Aorta (tissue), 5 donors: Measurements from ENCODE around the gene DCTN3. TPM values are rescaled to one million over a fixed set of nuclear protein-coding genes. Genes with fewer than 3 reads are reported as not detected.

Source experiments
- ATAC-seq: fragments of 200-7000 bp; cut with Tn5 transposase; one replicate; pipeline ENCODE4 v1.9.1; 2022; ENCODE audit warnings: moderate library complexity; ENCODE audit not compliant: low FRiP score
- DNase-seq, 2 donors: peaks; one replicate each; pipeline ENCODE4 v3.0.0-alpha.2; 2020
- H3K27ac ChIP-seq, 2 donors: one replicate each; pipeline ENCODE4 v1.5.1; 2013; ENCODE audit warnings: low read length in 2 of 2, mild to moderate bottlenecking in 2 of 2, moderate library complexity in 2 of 2, control low read depth in 1 of 2, inconsistent platforms in 1 of 2, low read depth in 1 of 2
- H3K27me3 ChIP-seq, 2 donors: one replicate each; pipeline ENCODE4 v1.6.1; 2013; ENCODE audit warnings: control low read depth in 1 of 2, low read length in 1 of 2, mild to moderate bottlenecking in 1 of 2, moderate library complexity in 1 of 2; ENCODE audit not compliant: insufficient read depth in 2 of 2, control insufficient read depth in 1 of 2
- H3K36me3 ChIP-seq, 2 donors: one replicate each; pipeline ENCODE4 v1.6.1; 2013; ENCODE audit warnings: control low read depth in 1 of 2, low read length in 1 of 2, mild to moderate bottlenecking in 1 of 2; ENCODE audit not compliant: insufficient read depth in 2 of 2, control insufficient read depth in 1 of 2
- H3K4me1 ChIP-seq, 2 donors: one replicate each; pipeline ENCODE4 v1.6.1; 2013; ENCODE audit warnings: low read length in 2 of 2, control low read depth in 1 of 2, mild to moderate bottlenecking in 1 of 2, moderate library complexity in 1 of 2; ENCODE audit not compliant: insufficient read depth in 2 of 2, control insufficient read depth in 1 of 2
- H3K4me3 ChIP-seq, 2 donors: one replicate each; pipeline ENCODE4 v1.5.1; 2013; ENCODE audit warnings: low read length in 2 of 2, control low read depth in 1 of 2, mild to moderate bottlenecking in 1 of 2
- H3K9me3 ChIP-seq: one replicate; pipeline ENCODE4 v1.6.1; 2013; ENCODE audit warnings: mild to moderate bottlenecking, low read length; ENCODE audit not compliant: control insufficient read depth
- WGBS, 2 donors: extraction: QIAGEN DNeasy Blood & Tissue Kit; methylation state at CpG; one replicate each; pipeline ENCODE4 v1.1.7; 2013; 5-methylcytosine and 5-hydroxymethylcytosine counted together
- intact Hi-C, 2 donors: fragments of 100-400 bp; cut with DNase I; formaldehyde crosslinking; loops; one replicate each; pipeline versions ENCODE4 v1.14.2 to v1.15.0; 2022
- long read RNA-seq, 2 donors: library from polyadenylated mRNA; unstranded; transcript quantifications; one replicate each; pipeline ENCODE4 v2.0.0, GENCODE V29; 2020 to 2021
- polyA plus RNA-seq, 2 donors: library from polyadenylated mRNA; stranded (reverse); fragments of 200-250 nt; gene quantifications; one replicate each; pipeline ENCODE4 v1.2.3, GENCODE V29; 2013
- total RNA-seq, 2 donors: library from RNA; stranded (reverse); fragmentation: NEBNext Ultra II Directional; extraction: Animal tissue kit (Norgen Biotek cat#: 25700); gene quantifications; one replicate each; pipeline ENCODE4 v1.2.1, GENCODE V29; 2021
- donor health status: healthy with polysubstance abuse.
- donor health status: Bipolar disorder and iron deficiency.
- donor health status: DM: no; HTN: no; CAD: no.
- donor health status: DM: no; HTN: no; CAD: no.
- donor health status: DM: yes; HTN: yes; CAD: no.

Gene DCTN3
- total RNA-seq, result 10 to 100 TPM; 56.7 to 61.4 TPM
- 100 to 1,000 TPM; 106 to 111 TPM for polyA plus RNA-seq
- long read RNA-seq, donor 1, transcript DCTN3-201 (7 exons, 808 nt), result major isoform, 36 of 41 reads
- long read RNA-seq, donor 1, partial matches to known transcripts, result 2 of 41 reads
- long read RNA-seq, donor 1, other reads (novel, unspliced or antisense), result 2 of 41 reads
- long read RNA-seq, donor 2, transcript DCTN3-201 (7 exons, 808 nt), result major isoform, 20 of 22 reads
- long read RNA-seq, donor 2, partial matches to known transcripts, result 0 of 22 reads
- long read RNA-seq, donor 2, other reads (novel, unspliced or antisense), result 2 of 22 reads

DNA sequence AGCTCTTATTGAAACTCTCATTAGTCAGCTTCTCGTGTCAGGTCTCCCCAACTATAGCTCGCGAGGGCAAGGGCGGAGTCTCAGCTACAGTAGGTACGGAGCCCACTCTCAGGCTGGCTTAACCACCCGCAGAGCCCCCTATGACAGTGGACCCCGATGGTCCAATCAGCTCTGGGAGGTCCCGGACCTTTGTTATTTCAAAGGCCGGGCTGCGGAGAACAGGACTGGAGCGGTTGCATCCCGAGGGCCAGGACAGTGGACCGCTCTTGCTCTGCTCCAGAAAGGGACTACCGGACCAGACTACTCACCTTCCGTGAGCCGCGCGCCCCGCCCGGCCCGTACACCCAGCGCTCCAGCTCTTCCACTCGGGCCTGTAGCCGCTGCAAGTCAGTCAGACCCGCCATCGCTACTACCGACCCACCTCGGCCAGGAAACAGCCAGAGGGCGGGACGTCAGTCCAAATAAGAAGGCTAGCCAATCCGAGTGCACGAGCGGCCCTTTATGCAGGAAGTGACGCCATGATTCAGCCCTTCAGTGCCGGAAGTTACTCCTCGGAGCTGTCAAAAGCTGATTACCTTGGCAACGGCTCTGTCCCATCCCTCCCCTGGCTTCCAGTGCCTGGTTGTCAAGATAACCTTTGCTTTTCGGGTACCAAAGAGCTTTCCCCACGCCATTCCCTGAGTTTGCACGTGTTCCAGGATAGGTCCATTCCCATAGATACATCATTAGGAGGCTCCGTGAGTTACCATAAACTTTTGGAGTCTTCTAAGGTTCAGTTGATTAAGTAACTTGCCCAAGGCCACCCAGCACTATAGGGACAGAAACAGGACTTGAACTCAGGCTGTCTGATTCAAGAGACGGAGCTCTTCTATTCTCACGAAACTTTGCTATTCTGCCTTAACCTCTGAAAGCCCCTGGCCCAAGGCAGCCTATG is at the start of gene DCTN3:
TSS of gene DCTN3 (minus strand) at position 435 of the 934 bp plus-strand sequence. CDS start at position 404, 31 bp downstream.
- H3K27me3 ChIP-seq, result no peaks in the 10 kb centered on the region
- H3K36me3 ChIP-seq, result no peaks in the 10 kb centered on the region
- DNase-seq (peak; percentile 95), ATAC-seq (peak; percentile 95)
- WGBS, 2 donors, result 4% methylated on average over 43 of the region's 43 CpGs
- no peaks in the 10 kb centered on the region for H3K9me3 ChIP-seq
- H3K4me1 ChIP-seq, result no peaks in the 10 kb centered on the region
- peak within 1 kb of the TSS; percentile 43 to 49 for H3K4me3 ChIP-seq
- intact Hi-C loops, result no loop called here
- H3K27ac ChIP-seq, result no peak within 1 kb of the TSS

GRCh38 chr9:34665381-34666250 is 45.3 kb upstream of the DCTN3 start:
- ATAC-seq (peak; percentile 95), DNase-seq (peak; percentile 96 to 98)
- Histone ChIP-seq H3K9me3 (no peaks in the 10 kb centered on the region), H3K4me1 (no peaks in the 10 kb centered on the region), H3K4me3 (peak overlapping the region; percentile 55 to 73), H3K27me3 (no peaks in the 10 kb centered on the region), H3K36me3 (peaks cover 0 to 3% of the 10 kb centered on the region in 2 donors), H3K27ac (peak overlapping the region; percentile 25 to 96)
- intact Hi-C loops, result loop anchor here in 1 of 2 donors (2.0 to 10.0 kb wide), 3 partner anchors 35 to 409 kb away; partner anchors contain the start of genes FANCG and VCP
- WGBS, 2 donors, result 1% methylated on average over 45 to 55 of the region's 55 CpGs

GRCh38 chr9:34665067-34665380 is 44.7 kb upstream of the DCTN3 start:
- Histone ChIP-seq H3K9me3 (no peaks in the 10 kb centered on the region), H3K36me3 (peaks cover 0 to 3% of the 10 kb centered on the region in 2 donors), H3K27ac (peak overlapping the region in 1 of 2 donors; percentile 78), H3K27me3 (no peaks in the 10 kb centered on the region), H3K4me1 (no peaks in the 10 kb centered on the region), H3K4me3 (peak overlapping the region; percentile 18)
- ATAC-seq (peak; percentile 51), DNase-seq (no peak)
- 1 to 2% methylated on average over 19 to 26 of the region's 26 CpGs for WGBS, 2 donors
- intact Hi-C loops, result loop anchor here in 1 of 2 donors (10.0 kb wide), 2 partner anchors 330 to 410 kb away; partner anchors contain the start of genes FANCG and VCP

DNA sequence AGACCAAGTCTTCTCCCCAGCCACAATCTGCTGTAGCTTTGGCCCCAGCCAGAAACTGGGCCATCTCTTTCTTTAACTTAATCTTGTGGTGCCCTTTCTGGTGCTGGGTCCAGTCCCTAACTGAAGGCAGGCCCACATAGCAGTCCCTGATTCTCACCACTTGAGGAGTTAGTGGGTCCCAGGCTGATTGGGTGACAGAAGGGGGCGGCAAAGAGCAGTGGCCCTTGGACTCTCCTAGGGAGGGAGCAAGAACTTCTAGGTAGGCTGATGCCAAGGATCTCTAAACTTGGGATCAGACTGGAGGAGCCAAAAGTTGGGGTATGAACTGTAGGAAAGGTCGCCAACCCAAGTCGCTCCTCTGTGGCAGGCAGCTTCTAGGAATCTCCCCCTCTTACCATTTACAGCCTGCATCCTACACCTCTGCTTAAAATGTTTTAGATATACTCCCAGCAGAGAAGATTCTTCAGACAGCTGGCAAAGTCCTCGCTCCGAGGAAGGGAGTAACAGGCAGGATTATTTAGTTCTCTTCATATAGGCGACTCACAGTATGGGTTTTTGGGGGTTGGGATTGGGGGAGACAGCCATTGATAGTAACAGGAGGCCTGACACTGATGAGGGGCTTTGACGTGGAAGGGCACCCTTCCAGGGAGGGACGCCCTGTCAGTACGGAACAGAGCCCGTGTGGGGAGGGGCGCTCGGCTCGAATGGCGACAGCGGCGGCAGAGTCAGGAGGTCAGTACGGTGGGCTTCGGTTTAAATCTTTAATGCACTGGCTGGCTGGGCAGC is 44.2 kb upstream of the DCTN3 start:
- H3K9me3 ChIP-seq, result no peaks in the 10 kb centered on the region
- peak overlapping the region in 1 of 2 donors; percentile 78 for H3K27ac ChIP-seq
- no peaks in the 10 kb centered on the region for H3K27me3 ChIP-seq
- 5 to 6% methylated on average over 18 of the region's 18 CpGs for WGBS, 2 donors
- DNase-seq (peak; percentile 88 to 93), ATAC-seq (peak; percentile 74)
- no peaks in the 10 kb centered on the region for H3K4me1 ChIP-seq
- peak overlapping the region; percentile 18 for H3K4me3 ChIP-seq
- intact Hi-C loops, result loop anchor here in 1 of 2 donors (10.0 kb wide), 2 partner anchors 330 to 410 kb away; partner anchors contain the start of genes FANCG and VCP
- H3K36me3 ChIP-seq, result peaks cover 0 to 3% of the 10 kb centered on the region in 2 donors

DNA sequence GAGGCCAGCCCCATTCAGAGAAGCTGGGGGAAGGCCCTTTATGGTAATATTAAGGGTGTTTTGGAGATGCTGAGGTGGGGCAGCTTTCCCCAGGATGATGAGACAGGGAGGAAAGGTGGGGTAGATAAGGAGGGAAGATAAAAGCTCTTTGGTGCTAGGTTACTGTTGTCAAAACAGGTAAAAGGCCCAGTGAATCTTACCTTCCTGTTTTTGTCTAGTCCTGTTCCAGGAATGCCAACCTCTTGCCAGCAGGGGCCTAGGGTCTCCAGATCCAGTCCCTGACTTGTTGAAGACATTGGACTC is 43.0 kb upstream of the DCTN3 start:
- Histone ChIP-seq H3K9me3 (no peaks in the 10 kb centered on the region), H3K36me3 (peaks cover 0 to 3% of the 10 kb centered on the region in 2 donors), H3K4me3 (no peak overlapping the region), H3K4me1 (no peaks in the 10 kb centered on the region), H3K27me3 (no peaks in the 10 kb centered on the region), H3K27ac (no peak overlapping the region)
- ATAC-seq, result no peak
- no peak for DNase-seq
- intact Hi-C loops, result loop anchor here in 1 of 2 donors (10.0 kb wide), 2 partner anchors 332 to 412 kb away; partner anchors contain the start of genes FANCG and VCP

GRCh38 chr9:34662526-34663302 is 42.4 kb upstream of the DCTN3 start, which contains the start of gene CCL27:
TSS of gene CCL27 (minus strand) at chr9:34662657. CDS start at chr9:34662633, 24 bp downstream.
- no peaks in the 10 kb centered on the region for H3K4me1 ChIP-seq
- intact Hi-C loops, result loop anchor here in 1 of 2 donors (10.0 kb wide), 2 partner anchors 332 to 412 kb away; partner anchors contain the start of genes FANCG and VCP
- H3K4me3 ChIP-seq, result no peak within 1 kb of the TSS
- no peaks in the 10 kb centered on the region for H3K9me3 ChIP-seq
- ATAC-seq, result no peak
- peak within 1 kb of the TSS in 1 of 2 donors; percentile 16 for H3K27ac ChIP-seq
- no peak for DNase-seq
- 64 to 74% methylated on average over 4 of the region's 4 CpGs for WGBS, 2 donors
- H3K36me3 ChIP-seq, result peaks cover 0 to 3% of the 10 kb centered on the region in 2 donors
- H3K27me3 ChIP-seq, result no peaks in the 10 kb centered on the region

DNA sequence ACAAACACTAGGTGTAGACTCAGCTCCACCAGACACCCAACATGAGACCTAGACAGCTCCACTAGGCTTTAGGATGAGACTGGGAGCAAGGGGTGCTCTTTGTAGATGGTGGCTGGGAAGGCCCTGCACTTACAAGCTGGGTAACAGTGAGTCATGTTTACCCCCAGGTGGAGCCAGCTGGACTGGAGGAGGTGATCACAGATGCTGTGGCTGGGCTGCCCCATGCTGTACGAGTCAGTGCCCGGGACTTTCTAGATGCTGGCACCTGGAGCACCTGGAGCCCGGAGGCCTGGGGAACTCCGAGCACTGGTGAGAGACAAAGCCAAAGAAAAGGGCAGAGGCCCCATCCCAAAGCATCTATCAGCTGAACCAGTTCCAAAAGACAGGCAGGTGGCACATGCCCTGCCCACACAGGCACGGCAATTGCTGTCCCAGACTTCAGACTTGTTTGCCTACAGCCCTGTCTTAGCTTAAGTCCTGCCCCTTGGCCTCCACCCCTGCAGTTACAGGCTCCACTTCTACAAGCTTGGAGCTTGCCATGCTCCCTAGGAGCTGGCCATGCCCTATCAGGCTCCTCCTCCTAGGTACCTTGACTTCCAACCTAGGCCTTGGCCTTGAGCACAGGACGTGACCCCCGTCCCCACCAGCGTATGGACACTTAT is 39.4 kb upstream of the DCTN3 start:
- DNase-seq (no peak), ATAC-seq (no peak)
- 86 to 87% methylated on average over 8 of the region's 8 CpGs for WGBS, 2 donors
- H3K36me3 ChIP-seq, result peaks cover 0 to 3% of the 10 kb centered on the region in 2 donors
- intact Hi-C loops, result loop anchor here (10.0 kb wide), 3 partner anchors 325 to 415 kb away; partner anchors contain the start of genes DNAJB5 (in 1 of the 2), FANCG (in 1 of the 2) and VCP (in 1 of the 2)
- H3K4me1 ChIP-seq, result peaks cover 0 to 2% of the 10 kb centered on the region in 2 donors
- H3K27me3 ChIP-seq, result no peaks in the 10 kb centered on the region
- no peaks in the 10 kb centered on the region for H3K9me3 ChIP-seq
- H3K4me3 ChIP-seq, result no peak overlapping the region
- no peak overlapping the region for H3K27ac ChIP-seq
